Loucy (cell line): ENCODE results near the gene SLC6A1.

ENCODE experiments used
- H2AFZ ChIP-seq: fragments of 200-600 bp; sonication (generic); 2 replicates; pipeline ENCODE4 v1.6.0; 2016; ENCODE audit warnings: antibody characterized with exemption, mild to moderate bottlenecking, low read length, moderate library complexity
- H3F3A ChIP-seq: fragments of 200-600 bp; 2 replicates; pipeline ENCODE4 v1.6.0; 2016; ENCODE audit warnings: antibody characterized with exemption, low read depth, mild to moderate bottlenecking
- H3K27me3 ChIP-seq: fragments of 200-600 bp; sonication (generic); 2 replicates; pipeline ENCODE4 v1.6.1; 2014; ENCODE audit warnings: low read length, mild to moderate bottlenecking; ENCODE audit not compliant: insufficient read depth, poor library complexity, severe bottlenecking
- H3K36me3 ChIP-seq: fragments of 200-600 bp; sonication (generic); 2 replicates; pipeline ENCODE4 v1.6.1; 2016; ENCODE audit warnings: low read length; ENCODE audit not compliant: insufficient read depth
- H3K4me1 ChIP-seq: fragments of 200-600 bp; sonication (generic); 2 replicates; pipeline ENCODE4 v1.5.1; 2014; ENCODE audit warnings: low read length, mild to moderate bottlenecking; ENCODE audit not compliant: insufficient read depth, poor library complexity, severe bottlenecking
- H3K4me2 ChIP-seq: fragments of 200-600 bp; sonication (generic); 2 replicates; pipeline ENCODE4 v1.6.0; 2014; ENCODE audit warnings: antibody characterized with exemption, low read length, low read depth, mild to moderate bottlenecking; ENCODE audit not compliant: poor library complexity, severe bottlenecking
- H3K4me3 ChIP-seq: fragments of 200-600 bp; sonication (generic); 2 replicates; pipeline ENCODE4 v1.5.1; 2014; ENCODE audit warnings: low read length, mild to moderate bottlenecking, mixed read lengths; ENCODE audit not compliant: poor library complexity, severe bottlenecking
- H3K79me2 ChIP-seq: fragments of 200-600 bp; sonication (generic); 2 replicates; pipeline ENCODE4 v1.6.1; 2014; ENCODE audit warnings: low read length; ENCODE audit not compliant: insufficient read depth
- H3K9ac ChIP-seq: fragments of 200-600 bp; sonication (generic); 2 replicates; pipeline ENCODE4 v1.6.0; 2014; ENCODE audit warnings: mild to moderate bottlenecking, low read depth, low read length, moderate library complexity; ENCODE audit not compliant: poor library complexity, severe bottlenecking
- H3K9me2 ChIP-seq: fragments of 200-600 bp; sonication (generic); replicated peaks from 2 replicates; pipeline ENCODE4 v1.6.1; 2016; ENCODE audit warnings: low read depth, low read length, mixed read lengths
- H3K9me3 ChIP-seq: fragments of 200-600 bp; sonication (generic); 2 replicates; pipeline ENCODE4 v1.6.1; 2014; ENCODE audit warnings: mild to moderate bottlenecking, antibody characterized with exemption, low read length, low read depth; ENCODE audit not compliant: insufficient read depth
- H4K20me1 ChIP-seq: fragments of 200-600 bp; sonication (generic); 2 replicates; pipeline ENCODE4 v1.6.0; 2014; ENCODE audit warnings: antibody characterized with exemption, low read length, mild to moderate bottlenecking; ENCODE audit not compliant: insufficient read depth, poor library complexity, severe bottlenecking
- CTCF ChIP-seq: fragments of 200-600 bp; sonication (generic); conservative IDR thresholded peaks from 2 replicates; pipeline ENCODE4 v1.5.1; 2014; ENCODE audit warnings: mild to moderate bottlenecking, antibody characterized with exemption, low read length
- EZH2phosphoT487 ChIP-seq: fragments of 200-600 bp; IDR thresholded peaks from 2 replicates; pipeline ENCODE4 v1.6.1; 2018; ENCODE audit warnings: antibody characterized with exemption, mild to moderate bottlenecking, moderate library complexity, borderline replicate concordance

Gene SLC6A1

GRCh38 chr3:10968401-10968800 lies 24.1 kb upstream of the SLC6A1 start:
- H3K36me3 ChIP-seq = no peaks in the 10 kb centered on the region
- no peaks in the 10 kb centered on the region for H3F3A ChIP-seq
- no peaks in the 10 kb centered on the region for H3K27me3 ChIP-seq
- H3K79me2 ChIP-seq = no peaks in the 10 kb centered on the region
- H3K4me3 ChIP-seq = no peak overlapping the region
- TF ChIP-seq CTCF = no peak
- no peak for TF ChIP-seq EZH2phosphoT487
- H3K9me3 ChIP-seq = no peaks in the 10 kb centered on the region
- H2AFZ ChIP-seq = no peak overlapping the region
- no peak overlapping the region for H3K4me2 ChIP-seq
- no peak overlapping the region for H3K9ac ChIP-seq
- no peaks in the 10 kb centered on the region for H4K20me1 ChIP-seq
- no peaks in the 10 kb centered on the region for H3K9me2 ChIP-seq
- H3K4me1 ChIP-seq = no peaks in the 10 kb centered on the region

- no peaks in the 10 kb centered on the region for H3K27me3 ChIP-seq
Measured at GRCh38 chr3:10970306-10970960, 22.1 kb upstream of the SLC6A1 start.

GRCh38 chr3:10972072-10972782 lies 20.3 kb upstream of the SLC6A1 start:
- no peaks in the 10 kb centered on the region for H3K36me3 ChIP-seq
- no peaks in the 10 kb centered on the region for H4K20me1 ChIP-seq
- no peaks in the 10 kb centered on the region for H3K79me2 ChIP-seq
- H3K4me3 ChIP-seq = no peak overlapping the region
- H3K4me1 ChIP-seq = no peaks in the 10 kb centered on the region
- no peak overlapping the region for H2AFZ ChIP-seq
- H3K9me3 ChIP-seq = no peaks in the 10 kb centered on the region; the same call in 1 of the 2 replicates
- no peaks in the 10 kb centered on the region for H3K27me3 ChIP-seq
- no peak overlapping the region for H3K9ac ChIP-seq
- TF ChIP-seq CTCF (no peak), EZH2phosphoT487 (no peak)
- no peaks in the 10 kb centered on the region for H3F3A ChIP-seq
- H3K4me2 ChIP-seq = no peak overlapping the region
- no peaks in the 10 kb centered on the region for H3K9me2 ChIP-seq

More at GRCh38 chr3:10970306-10970960, 22.1 kb upstream of the SLC6A1 start:
- no peak overlapping the region for H2AFZ ChIP-seq
- H3K9me2 ChIP-seq = no peaks in the 10 kb centered on the region
- no peaks in the 10 kb centered on the region for H4K20me1 ChIP-seq
- H3K9ac ChIP-seq = no peak overlapping the region
- no peak overlapping the region for H3K4me3 ChIP-seq
- no peaks in the 10 kb centered on the region; the same call in 1 of the 2 replicates for H3K9me3 ChIP-seq
- H3F3A ChIP-seq = no peaks in the 10 kb centered on the region
- H3K79me2 ChIP-seq = no peaks in the 10 kb centered on the region
- TF ChIP-seq EZH2phosphoT487 (no peak), CTCF (no peak)
- no peak overlapping the region for H3K4me2 ChIP-seq
- H3K4me1 ChIP-seq = no peaks in the 10 kb centered on the region
- no peaks in the 10 kb centered on the region for H3K36me3 ChIP-seq
